Stimulated activated CD4-positive, alpha-beta T cell treated with anti-CD3 and anti-CD28 coated beads, Interleukin-15, amount 100 ng/mL, for 48 hours (primary cell): ENCODE measurements around the gene ZBTB9.
"Not testable (repeated sequence)": the region's sequence is repeated elsewhere in the genome, so short reads cannot be mapped to it uniquely, and the experiment has no call there.

Experiments used
- DNase-seq, 2 donors: peaks; one replicate each; pipeline ENCODE4 v3.0.0-alpha.2; 2020; ENCODE audit warnings: low read depth in 2 of 2

The ZBTB9 gene

DNA sequence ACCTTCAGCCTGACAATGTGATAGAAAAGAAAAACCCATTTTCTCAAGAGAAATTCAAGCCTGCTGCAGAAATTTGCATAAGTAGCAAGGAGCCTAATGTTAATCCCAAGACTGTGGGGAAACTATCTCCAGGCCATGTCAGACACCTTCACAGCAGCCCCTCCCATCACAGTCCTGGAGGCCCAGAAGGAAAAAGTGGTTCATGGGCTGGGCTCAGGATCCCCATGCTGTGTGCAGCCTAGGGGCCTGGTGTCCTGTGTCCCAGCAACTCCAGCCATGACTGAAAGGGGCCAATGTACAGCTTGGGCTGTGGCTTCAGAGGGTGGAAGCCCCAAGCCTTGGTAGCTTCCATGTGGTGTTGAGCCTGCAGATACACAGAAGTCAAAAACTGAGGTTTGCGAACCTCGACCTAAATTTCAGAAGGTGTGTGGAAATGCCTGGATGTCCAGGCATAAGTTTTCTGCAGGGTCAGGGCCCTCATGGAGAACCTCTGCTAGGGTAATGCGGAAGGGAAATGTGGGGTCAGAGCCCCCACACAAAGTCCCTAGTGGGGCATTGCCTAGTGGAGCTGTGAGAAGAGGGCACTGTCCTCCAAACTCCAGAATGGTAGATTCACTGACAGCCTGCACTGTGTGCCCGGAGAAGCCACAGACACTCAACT, 11.8 kb downstream of the ZBTB9 start:
- no peak for DNase-seq

DNA sequence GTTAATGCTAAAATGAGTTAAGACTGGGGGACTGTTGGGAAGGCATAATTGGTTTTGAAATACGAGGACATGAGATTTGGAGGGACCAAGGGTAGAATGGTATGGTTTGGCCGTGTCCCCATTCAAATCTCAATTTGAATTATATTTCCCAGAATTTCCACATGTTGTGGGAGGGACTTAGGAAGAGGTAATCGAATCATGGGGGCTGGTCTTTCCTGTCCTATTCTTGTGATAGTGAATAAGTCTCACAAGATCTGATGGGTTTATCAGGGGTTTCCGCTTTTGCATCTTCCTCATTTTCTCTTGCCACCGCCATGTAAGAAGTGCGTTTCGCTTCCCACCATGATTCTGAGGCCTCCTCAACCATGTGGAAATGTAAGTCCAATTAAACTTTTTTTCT, 12.7 kb downstream of the ZBTB9 start:
- no peak for DNase-seq

DNA sequence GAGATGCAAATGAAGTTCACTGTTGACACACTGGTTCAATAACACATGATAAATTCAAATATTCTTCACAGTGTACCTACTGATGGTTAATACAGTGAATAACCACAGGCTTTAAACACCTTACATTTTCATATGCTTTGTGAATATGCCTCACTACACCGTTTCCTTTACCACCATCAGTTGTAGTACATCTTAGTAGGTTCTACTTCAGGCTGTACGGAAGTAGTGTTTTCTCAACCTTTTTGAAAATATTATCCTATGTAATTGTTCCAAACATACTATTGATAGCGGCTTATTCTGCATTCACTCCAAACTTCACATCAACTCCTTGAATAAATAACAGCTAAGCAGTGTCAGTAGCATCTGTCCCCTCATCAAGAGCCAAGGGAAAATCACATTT, 15.3 kb downstream of the ZBTB9 start:
- no peak for DNase-seq

DNA sequence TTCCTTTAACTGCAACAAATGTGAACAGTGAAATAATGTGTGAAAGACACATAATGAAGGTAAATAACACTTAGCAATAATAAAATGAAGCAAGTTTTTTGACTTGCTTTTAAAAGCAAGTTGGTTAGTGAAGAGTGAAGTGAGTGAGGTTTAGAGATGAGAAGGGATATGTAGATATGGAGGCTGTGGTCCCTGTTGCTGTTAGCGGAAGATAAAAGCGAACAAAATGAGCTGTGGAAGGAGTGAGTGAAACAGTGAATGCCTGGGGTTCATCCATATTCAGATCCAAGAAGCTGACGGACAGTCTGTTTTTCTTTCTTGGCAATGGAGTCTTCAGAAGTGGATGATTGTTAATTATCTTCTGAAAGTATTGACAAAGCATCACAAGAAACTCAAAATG, 23.5 kb downstream of the ZBTB9 start:
- DNase-seq, result no peak

DNA sequence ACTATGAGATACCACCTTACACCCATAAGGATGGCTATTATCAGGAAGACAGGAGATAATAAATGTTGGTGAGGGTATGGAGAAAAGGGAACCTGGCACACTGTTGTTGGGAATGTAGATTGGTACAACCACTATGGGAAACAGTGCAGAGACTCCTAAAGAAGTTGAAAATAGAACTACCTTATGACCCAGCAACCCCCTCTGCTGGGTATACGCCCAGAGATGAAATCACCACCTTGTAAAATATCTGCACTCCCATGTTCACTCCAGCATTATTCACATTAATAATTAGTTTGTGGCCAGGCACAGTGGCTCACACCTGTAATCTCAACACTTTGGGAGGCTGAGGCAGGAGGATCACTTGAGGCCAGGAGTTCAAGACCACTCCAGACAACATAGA, 26.8 kb downstream of the ZBTB9 start:
- no peak for DNase-seq

DNA sequence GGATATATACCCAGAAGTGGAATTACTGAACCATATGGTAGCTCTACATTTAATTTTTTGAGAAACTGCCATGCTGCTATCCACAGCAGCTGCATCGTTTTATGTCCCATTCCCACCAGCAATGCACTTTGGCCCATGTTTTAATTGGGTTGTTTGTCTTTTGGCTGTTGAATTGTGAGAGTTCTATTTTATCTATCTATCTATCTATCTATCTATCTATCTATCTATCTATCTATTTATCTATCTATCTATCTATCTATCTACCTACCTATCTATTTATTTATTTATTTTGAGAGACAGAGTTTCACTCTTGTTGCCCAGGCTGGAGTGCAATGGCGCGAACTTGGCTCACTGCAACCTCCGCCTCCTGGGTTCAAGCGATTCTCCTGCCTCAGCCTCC, 28.2 kb downstream of the ZBTB9 start:
- DNase-seq, result not testable (repeated sequence)

DNA sequence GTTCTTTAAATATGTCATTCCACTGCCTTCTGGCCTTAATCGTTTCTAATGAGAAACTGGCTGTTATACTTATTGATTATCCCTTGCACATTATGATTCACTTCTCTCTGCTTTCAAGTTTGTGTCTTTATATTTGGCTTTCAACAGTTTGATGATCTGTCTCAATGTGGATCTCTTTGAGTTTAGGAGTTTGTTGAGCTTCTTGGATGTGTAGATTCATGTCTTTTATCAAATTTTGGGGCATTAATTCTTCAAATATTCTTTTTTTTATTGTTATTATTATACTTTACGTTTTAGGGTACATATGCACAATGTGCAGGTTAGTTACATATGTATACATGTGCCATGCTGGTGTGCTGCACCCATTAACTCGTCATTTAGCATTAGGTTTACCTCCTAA, 29.3 kb downstream of the ZBTB9 start:
- no peak for DNase-seq

DNA sequence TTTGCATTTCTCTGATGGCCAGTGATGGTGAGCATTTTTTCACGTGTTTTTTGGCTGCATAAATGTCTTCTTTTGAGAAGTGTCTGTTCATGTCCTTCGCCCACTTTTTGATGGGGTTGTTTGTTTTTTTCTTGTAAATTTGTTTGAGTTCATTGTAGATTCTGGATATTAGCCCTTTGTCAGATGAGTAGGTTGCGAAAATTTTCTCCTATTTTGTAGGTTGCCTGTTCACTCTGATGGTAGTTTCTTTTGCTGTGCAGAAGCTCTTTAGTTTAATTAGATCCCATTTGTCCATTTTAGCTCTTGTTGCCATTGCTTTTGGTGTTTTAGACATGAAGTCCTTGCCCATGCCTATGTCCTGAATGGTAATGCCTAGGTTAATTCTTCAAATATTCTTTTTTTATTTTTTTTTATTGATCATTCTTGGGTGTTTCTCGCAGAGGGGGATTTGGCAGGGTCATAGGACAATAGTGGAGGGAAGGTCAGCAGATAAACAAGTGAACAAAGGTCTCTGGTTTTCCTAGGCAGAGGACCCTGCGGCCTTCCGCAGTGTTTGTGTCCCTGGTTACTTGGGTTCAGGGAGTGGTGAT, 30.4 kb downstream of the ZBTB9 start:
- DNase-seq, result not testable (repeated sequence)

DNA sequence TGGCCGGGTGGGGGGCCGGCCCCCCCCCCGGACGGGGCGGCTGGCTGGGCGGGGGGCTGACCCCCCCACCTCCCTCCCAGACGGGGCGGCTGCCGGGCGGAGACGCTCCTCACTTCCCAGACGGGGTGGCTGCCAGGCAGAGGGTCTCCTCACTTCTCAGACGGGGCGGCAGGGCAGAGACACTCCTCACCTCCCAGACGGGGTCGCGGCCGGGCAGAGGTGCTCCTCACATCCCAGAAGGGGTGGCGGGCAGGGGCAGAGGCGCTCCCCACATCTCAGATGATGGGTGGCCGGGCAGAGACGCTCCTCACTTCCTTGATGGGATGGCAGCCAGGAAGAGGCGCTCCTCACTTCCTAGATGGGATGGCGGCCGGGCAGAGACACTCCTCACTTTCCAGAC, 31.3 kb downstream of the ZBTB9 start:
- DNase-seq, result not testable (repeated sequence)

DNA sequence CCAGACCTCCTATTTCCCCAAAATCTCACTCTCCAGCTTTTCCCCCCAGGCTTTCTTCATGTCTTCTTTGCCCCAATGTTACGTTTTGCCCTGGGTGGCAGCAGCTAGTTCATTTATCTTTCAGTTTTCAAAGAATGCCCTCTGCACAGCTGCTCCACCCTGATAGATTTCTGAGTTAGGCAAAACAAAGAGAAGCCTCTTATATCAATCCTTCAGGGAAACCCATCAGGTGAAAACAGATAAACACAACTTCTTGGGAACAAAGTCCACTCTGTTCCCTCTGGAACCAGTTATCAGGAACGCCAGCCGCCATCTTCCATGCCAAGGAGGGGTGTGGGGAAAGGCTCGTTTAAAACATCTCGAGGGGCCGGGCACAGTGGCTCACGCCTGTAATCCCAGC, 34.0 kb downstream of the ZBTB9 start:
- DNase-seq, result no peak

DNA sequence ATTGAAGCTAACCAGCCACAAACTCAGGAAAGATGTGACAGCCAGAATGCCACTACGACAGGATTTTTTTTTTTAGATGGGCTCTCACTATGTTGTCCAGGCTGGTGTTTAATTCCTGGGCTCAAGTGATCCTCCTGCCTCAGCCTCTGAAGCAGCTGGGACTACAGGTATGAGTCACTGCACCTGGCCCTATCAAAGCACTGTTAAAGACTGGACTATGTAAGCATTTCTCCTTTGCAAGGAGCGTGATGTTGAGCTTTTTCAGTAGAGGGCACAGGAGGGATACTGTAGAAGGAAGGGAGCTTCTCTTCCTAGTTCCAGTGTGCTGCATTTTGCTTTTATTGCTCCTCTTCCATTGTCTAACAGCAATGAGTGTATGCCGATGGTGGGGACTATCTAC, 35.8 kb downstream of the ZBTB9 start:
- no peak for DNase-seq

DNA sequence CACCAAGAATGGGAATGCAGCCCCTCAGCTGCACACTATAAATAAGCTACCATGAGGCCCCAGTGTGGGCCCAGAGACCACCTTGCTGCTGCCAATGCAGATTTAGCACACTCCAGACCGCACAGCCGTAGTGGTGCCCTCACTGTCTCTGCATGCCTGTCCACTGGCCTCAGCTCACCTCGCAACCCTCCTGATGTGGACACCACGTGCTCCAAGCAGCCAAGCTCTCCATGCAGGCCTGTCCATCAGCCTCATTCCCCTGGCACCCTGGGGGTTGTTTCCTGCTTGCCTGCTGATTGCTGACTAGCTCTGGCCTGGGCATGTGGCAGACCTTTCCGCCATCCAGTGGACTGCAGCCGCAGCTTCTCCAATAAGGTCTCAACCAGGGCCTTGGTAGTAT, 36.2 kb downstream of the ZBTB9 start:
- no peak for DNase-seq

DNA sequence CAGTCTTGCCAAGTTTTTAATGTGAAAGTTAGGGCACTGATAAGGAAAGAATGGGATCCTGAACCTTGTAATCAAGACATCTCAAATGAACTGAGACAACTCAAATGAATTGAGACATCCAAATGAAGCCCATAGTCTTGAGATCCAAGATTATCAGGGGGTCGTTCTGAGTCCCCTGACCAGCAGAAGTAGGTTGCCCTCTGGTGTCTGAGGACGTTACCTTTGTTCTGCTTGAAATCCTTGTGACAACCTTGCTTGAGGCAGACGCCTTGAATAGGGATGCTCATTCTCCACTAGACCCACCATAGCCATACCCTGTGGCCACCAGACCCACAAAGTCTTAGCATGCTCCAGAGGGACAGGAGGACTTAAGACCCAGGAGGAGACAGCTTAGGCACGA, 37.7 kb downstream of the ZBTB9 start:
- no peak for DNase-seq

DNA sequence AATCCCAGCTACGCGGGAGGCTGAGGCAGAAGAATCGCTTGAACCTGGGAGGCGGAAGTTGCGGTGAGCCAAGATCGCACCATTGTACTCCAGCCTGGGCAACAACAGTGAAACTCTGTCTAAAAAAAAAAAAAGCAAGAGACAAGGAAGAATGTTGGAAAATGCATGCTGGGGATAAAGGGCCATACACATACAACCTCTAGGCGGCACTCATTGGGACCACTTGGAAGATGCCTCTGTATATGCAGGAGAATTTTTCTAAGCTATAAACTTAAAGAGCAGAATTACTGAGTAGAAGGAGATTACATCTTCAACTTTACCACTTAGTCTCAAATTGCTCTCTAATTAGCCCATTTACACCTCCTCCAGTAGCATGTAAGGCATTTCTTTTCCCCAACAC, 42.8 kb downstream of the ZBTB9 start:
- DNase-seq, result no peak

DNA sequence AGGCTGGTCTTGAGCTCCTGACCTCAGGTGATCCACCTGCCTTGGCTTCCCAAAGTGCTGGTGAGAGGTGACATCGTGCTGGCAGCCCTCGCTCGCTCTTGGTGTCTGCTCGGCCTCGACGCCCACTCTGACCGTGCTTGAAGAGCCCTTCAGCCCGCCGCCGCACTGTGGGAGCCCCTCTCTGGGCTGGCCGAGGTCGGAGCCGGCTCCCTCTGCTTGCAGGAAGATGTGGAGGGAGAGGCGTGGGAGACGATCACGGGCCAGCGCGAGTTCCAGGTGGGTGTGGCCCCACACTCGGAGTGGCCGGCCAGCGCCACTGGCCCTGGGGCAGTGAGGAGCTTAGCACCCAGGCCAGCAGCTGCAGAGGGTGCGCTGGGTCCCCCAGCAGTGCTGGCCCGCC, 48.1 kb downstream of the ZBTB9 start:
- DNase-seq, result no peak

DNA sequence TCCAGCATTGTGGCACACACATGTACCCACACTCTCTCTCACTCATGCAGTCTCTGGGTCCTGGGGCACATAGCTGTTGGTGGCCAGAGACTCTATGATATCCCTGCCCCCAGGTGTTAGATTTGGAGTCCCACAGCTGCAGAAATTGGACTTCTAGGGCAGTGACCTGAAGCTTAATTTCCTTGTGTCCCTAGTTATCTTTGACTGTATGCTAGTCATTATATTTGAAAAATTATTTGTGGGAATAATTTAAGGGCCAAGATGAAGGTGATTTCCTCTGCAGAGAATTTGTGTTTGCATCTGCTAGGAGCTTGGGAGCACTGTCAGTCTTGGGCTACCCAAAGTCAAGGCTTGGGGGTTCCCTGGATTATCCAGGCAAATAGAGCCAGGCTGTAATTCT, 50.1 kb downstream of the ZBTB9 start:
- no peak for DNase-seq

DNA sequence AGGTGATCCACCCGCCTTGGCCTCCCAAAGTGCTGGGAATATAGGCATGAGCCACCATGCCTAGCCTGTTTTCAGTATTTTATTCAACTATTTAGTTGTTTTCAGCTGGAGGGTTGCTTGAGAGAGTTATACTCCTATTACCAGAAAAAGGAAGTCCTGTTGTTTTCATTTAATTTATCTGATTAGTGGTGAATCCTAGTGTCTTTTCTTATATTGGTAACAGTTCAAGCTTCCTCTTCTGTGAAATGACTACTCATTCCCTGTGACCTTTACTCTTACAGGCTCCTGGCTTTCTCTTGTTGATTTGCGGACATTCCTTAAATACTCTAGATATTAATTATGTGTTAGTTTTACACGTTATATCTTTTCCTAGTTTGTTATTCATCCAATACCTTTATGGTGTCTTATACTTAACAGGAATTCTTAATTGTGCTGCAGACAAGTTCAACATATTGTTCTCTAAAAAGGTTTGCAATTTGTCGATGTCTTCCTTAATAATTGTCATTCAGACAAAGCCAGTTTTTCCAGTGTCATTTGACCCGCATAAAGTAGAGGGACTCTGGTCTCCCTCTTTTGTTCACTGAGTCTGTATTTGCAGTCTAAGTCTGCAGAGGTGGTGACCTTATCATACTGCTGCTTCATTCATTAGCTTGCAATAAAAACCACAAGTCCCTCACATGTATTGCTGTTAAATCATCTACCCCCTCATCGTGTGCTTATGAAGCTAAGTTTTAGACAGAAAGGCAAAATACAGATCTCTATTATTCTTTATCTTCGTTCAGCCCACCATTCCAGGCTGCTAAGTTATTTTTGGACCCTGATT, 51.4 kb downstream of the ZBTB9 start:
- DNase-seq, result no peak
